Measurements from ENCODE around the gene PRKN.
"Not testable (repeated sequence)": the region's sequence is repeated elsewhere in the genome, so short reads cannot be mapped to it uniquely, and the experiment has no call there.

- TF ChIP-seq CTCF (IDR thresholded peaks at IDR 0.05; ENCODE audit: poor library complexity, severe bottlenecking); EP300 (conservative IDR thresholded peaks at IDR 0.05; ENCODE audit: poor library complexity, severe bottlenecking); TAF1 (IDR thresholded peaks at IDR 0.05; ENCODE audit: low read depth); EZH2 (IDR thresholded peaks at IDR 0.05; ENCODE audit: borderline replicate concordance, insufficient read depth, low read length, poor library complexity, severe bottlenecking); POLR2AphosphoS5 (IDR thresholded peaks at IDR 0.05); SMC3 (conservative IDR thresholded peaks at IDR 0.05; ENCODE audit: poor library complexity): not testable (repeated sequence)
Observed at GRCh38 chr6:161851486-161851885, 876.1 kb downstream of the PRKN start.

Measured in neural cell (in vitro differentiated cells).